ENCODE results near the gene OR51Q1. TPM values are rescaled to one million over a fixed set of nuclear protein-coding genes. Genes with fewer than 3 reads are reported as not detected.

OR51Q1 gene
- total and polyA plus RNA-seq, 10 of the 15 experiments (the other 5 are each of a cell fraction or from before 2014, with no cell fraction given): not detected

DNA sequence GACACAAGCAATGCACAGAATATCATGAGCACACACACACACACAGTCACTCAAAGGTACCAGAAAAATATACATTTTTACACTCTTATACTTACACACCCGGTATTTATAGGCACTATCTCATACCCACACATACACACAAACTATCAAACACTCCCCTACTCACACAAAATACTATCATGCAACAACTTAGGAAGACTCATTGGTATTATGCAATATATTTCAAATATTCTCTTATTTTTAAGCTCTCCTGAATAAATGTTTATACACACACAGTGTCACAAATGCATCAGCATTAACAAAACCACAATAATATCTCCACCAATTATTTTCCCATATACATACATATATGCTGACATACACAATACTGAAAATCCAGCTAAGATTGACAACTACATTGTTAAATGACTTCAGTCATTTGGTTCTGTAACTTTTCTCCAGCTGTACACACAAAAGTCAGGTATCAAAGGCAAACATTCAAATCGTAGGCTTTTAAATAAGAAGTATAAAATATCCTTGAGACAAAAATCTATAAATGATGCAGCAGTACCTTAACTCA is 22.0 kb downstream of the OR51Q1 start (continued):
- TF ChIP-seq, protein P1, sequence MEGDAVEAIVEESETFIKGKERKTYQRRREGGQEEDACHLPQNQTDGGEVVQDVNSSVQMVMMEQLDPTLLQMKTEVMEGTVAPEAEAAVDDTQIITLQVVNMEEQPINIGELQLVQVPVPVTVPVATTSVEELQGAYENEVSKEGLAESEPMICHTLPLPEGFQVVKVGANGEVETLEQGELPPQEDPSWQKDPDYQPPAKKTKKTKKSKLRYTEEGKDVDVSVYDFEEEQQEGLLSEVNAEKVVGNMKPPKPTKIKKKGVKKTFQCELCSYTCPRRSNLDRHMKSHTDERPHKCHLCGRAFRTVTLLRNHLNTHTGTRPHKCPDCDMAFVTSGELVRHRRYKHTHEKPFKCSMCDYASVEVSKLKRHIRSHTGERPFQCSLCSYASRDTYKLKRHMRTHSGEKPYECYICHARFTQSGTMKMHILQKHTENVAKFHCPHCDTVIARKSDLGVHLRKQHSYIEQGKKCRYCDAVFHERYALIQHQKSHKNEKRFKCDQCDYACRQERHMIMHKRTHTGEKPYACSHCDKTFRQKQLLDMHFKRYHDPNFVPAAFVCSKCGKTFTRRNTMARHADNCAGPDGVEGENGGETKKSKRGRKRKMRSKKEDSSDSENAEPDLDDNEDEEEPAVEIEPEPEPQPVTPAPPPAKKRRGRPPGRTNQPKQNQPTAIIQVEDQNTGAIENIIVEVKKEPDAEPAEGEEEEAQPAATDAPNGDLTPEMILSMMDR (IDR thresholded peaks at IDR 0.05 in 2 of 3, conservative IDR thresholded peaks at IDR 0.05 in 1 of 3; ENCODE audit: control insufficient read depth in 2 of 3, extremely low read depth in 1 of 3, insufficient read depth in 1 of 3, low read depth in 3 of 3, low read length in 3 of 3): no peak
- TF ChIP-seq YBX1 (IDR thresholded peaks at IDR 0.05) (no peak), RB1 (IDR thresholded peaks at IDR 0.05; ENCODE audit: borderline replicate concordance) (no peak), ATF7 (IDR thresholded peaks at IDR 0.05; ENCODE audit: low read depth) (no peak), SMAD5 (IDR thresholded peaks at IDR 0.05; ENCODE audit: low read depth) (no peak), TCF7 (IDR thresholded peaks at IDR 0.05; ENCODE audit: borderline replicate concordance) (no peak), SREBF2 (IDR thresholded peaks at IDR 0.05; ENCODE audit: low read length) (no peak), ZSCAN29 (IDR thresholded peaks at IDR 0.05) (no peak), NBN (IDR thresholded peaks at IDR 0.05) (no peak)

DNA sequence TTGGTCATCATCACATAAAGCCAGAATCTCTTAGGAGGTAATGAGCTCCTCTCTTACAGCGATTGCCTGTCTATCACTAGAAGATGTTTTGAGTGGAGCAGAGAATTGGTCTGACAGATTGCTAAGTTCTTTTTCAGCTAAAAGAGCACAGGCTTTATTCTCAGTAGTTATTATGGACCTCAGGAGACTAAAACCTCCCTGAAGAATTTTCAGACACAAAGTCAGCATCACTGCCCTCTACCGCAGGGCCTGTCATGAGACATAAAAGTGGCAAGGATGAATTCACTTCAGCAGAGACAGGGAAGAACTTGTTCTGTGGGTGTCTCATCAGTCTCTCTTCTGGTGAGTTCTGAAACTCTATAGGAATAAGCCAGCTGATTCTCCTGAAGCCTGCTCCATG is 27.1 kb downstream of the OR51Q1 start, which contains the start of gene OR51I2:
Gene OR51I2, plus strand, starts transcription at position 301 of the 400 bp plus-strand sequence. CDS start 4,166 bp downstream, outside the sequence.
- no peak within 1 kb of the TSS for H3K27ac ChIP-seq (ENCODE audit: control insufficient read depth, insufficient read depth)
- ChIA-PET POLR2A (no interaction called here), SMC1A (ENCODE audit: uncharacterized antibody, unreplicated experiment) (no interaction called here), CTCF (no interaction called here), RAD21 (ENCODE audit: unreplicated experiment) (no interaction called here)
- H3K4me2 ChIP-seq (ENCODE audit: control insufficient read depth, insufficient read depth): no peak within 1 kb of the TSS
- H3K79me2 ChIP-seq (ENCODE audit: control insufficient read depth, insufficient read depth, low read length): no peaks in the 10 kb centered on the region
- WGBS (ENCODE audit: insufficient coverage, insufficient replicate concordance, low lambda C conversion rate, missing lambda C conversion rate): 40% methylated on average over 2 of the region's 2 CpGs
- no peak within 1 kb of the TSS for H2AFZ ChIP-seq (ENCODE audit: control insufficient read depth, low read depth, low read length)
- H3K4me3 ChIP-seq: no peak within 1 kb of the TSS
- in situ Hi-C loops (cut with MboI) (no loop called here), intact Hi-C loops (cut with micrococcal nuclease; ENCODE audit: unreplicated experiment) (no loop called here)
- no peak for ATAC-seq
- H3K9me3 ChIP-seq (replicated peaks; ENCODE audit: control insufficient read depth, insufficient read depth, low read length): no peaks in the 10 kb centered on the region
- no peak for DNase-seq (ENCODE audit: low read depth, low spot score)
- no TSS peak for BruUV-seq (replicated peaks)
- no peak for FAIRE-seq
- H4K20me1 ChIP-seq (ENCODE audit: control insufficient read depth, insufficient read depth): no peaks in the 10 kb centered on the region
- no peaks in the 10 kb centered on the region for H3K27me3 ChIP-seq (replicated peaks in 1 of 2; ENCODE audit: control insufficient read depth in 2 of 2, insufficient read depth in 2 of 2, low read length in 1 of 2)
- no peaks in the 10 kb centered on the region for H3K4me1 ChIP-seq (ENCODE audit: control insufficient read depth, insufficient read depth, low read length)
- no peak within 1 kb of the TSS for H3K9ac ChIP-seq (ENCODE audit: control insufficient read depth, insufficient read depth, low read length)
- no peaks in the 10 kb centered on the region for H3K36me3 ChIP-seq (ENCODE audit: control insufficient read depth in 2 of 2, insufficient read depth in 2 of 2, low read length in 1 of 2)
- no peak for TF ChIP-seq POLR2AphosphoS5 (IDR thresholded peaks at IDR 0.05; ENCODE audit: low read length)
- TF ChIP-seq, protein P2, sequence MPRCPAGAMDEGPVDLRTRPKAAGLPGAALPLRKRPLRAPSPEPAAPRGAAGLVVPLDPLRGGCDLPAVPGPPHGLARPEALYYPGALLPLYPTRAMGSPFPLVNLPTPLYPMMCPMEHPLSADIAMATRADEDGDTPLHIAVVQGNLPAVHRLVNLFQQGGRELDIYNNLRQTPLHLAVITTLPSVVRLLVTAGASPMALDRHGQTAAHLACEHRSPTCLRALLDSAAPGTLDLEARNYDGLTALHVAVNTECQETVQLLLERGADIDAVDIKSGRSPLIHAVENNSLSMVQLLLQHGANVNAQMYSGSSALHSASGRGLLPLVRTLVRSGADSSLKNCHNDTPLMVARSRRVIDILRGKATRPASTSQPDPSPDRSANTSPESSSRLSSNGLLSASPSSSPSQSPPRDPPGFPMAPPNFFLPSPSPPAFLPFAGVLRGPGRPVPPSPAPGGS (IDR thresholded peaks at IDR 0.05; ENCODE audit: borderline replicate concordance, insufficient read depth, low read depth, low read length, poor library complexity, severe bottlenecking): no peak
- TF ChIP-seq, protein P3, sequence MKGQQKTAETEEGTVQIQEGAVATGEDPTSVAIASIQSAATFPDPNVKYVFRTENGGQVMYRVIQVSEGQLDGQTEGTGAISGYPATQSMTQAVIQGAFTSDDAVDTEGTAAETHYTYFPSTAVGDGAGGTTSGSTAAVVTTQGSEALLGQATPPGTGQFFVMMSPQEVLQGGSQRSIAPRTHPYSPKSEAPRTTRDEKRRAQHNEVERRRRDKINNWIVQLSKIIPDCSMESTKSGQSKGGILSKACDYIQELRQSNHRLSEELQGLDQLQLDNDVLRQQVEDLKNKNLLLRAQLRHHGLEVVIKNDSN (IDR thresholded peaks at IDR 0.05; ENCODE audit: borderline replicate concordance, extremely low read length, insufficient read depth, low read depth, low read length): no peak
- TF ChIP-seq RCOR1 (conservative IDR thresholded peaks at IDR 0.05; ENCODE audit: low read depth, low read length): no peak
- TF ChIP-seq, protein P4, sequence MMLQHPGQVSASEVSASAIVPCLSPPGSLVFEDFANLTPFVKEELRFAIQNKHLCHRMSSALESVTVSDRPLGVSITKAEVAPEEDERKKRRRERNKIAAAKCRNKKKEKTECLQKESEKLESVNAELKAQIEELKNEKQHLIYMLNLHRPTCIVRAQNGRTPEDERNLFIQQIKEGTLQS (IDR thresholded peaks at IDR 0.05; ENCODE audit: borderline replicate concordance, extremely low read depth, low read depth, low read length): no peak
- TF ChIP-seq LARP7 (IDR thresholded peaks at IDR 0.05): no peak
- no peak for TF ChIP-seq POLR2AphosphoS2 (IDR thresholded peaks at IDR 0.05; ENCODE audit: low read depth, low read length)
- no peak for TF ChIP-seq MTA3 (IDR thresholded peaks at IDR 0.05; ENCODE audit: borderline replicate concordance, low read length)
- TF ChIP-seq MTA2 (IDR thresholded peaks at IDR 0.05; ENCODE audit: low read depth): no peak
- no peak for TF ChIP-seq NFYB (IDR thresholded peaks at IDR 0.05; ENCODE audit: insufficient read depth, low read depth, low read length)
- no peak for TF ChIP-seq ZNF217 (IDR thresholded peaks at IDR 0.05)

Data from GM12878 (cell line).